GM18526 (cell line): ENCODE measurements around the gene DYRK1A.

Experiments
- POLR2A ChIP-seq: IDR thresholded peaks from 3 replicates; pipeline ENCODE4 v1.6.1; 2011; ENCODE audit not compliant: insufficient read length; ENCODE audit errors: extremely low read depth

Gene DYRK1A

GRCh38 chr21:37374027-37374426 is 7.5 kb downstream of the DYRK1A start:
- TF ChIP-seq POLR2A = no peak

- no peak for TF ChIP-seq POLR2A
These were observed 9.4 kb downstream of the DYRK1A start for GRCh38 chr21:37375866-37376574.

GRCh38 chr21:37378700-37379139 is 12.1 kb downstream of the DYRK1A start:
- TF ChIP-seq POLR2A = no peak

- no peak for TF ChIP-seq POLR2A
These were observed 14.1 kb downstream of the DYRK1A start for GRCh38 chr21:37380349-37381323.

- no peak for TF ChIP-seq POLR2A
These were observed 15.5 kb downstream of the DYRK1A start for GRCh38 chr21:37381883-37382585.

GRCh38 chr21:37383086-37383485 is 16.5 kb downstream of the DYRK1A start:
- no peak for TF ChIP-seq POLR2A

- no peak for TF ChIP-seq POLR2A
These were observed 17.3 kb downstream of the DYRK1A start for GRCh38 chr21:37383784-37384311.

GRCh38 chr21:37384416-37384815 is 17.8 kb downstream of the DYRK1A start:
- TF ChIP-seq POLR2A = no peak

GRCh38 chr21:37385179-37385765 is 18.7 kb downstream of the DYRK1A start:
- no peak for TF ChIP-seq POLR2A

- no peak for TF ChIP-seq POLR2A
These were observed 19.6 kb downstream of the DYRK1A start for GRCh38 chr21:37386151-37386550.

- no peak for TF ChIP-seq POLR2A
These were observed 22.9 kb downstream of the DYRK1A start for GRCh38 chr21:37389456-37389855.

- TF ChIP-seq POLR2A = no peak
These were observed 25.1 kb downstream of the DYRK1A start for GRCh38 chr21:37391666-37392065.

- TF ChIP-seq POLR2A = no peak
These were observed 25.9 kb downstream of the DYRK1A start for GRCh38 chr21:37392441-37392840.

GRCh38 chr21:37393030-37393429 is 26.5 kb downstream of the DYRK1A start:
- TF ChIP-seq POLR2A = no peak

GRCh38 chr21:37393786-37394185 is 27.2 kb downstream of the DYRK1A start:
- TF ChIP-seq POLR2A = no peak

GRCh38 chr21:37395961-37396360 is 29.4 kb downstream of the DYRK1A start:
- TF ChIP-seq POLR2A = no peak
